ENCODE results near the gene AP1M2.
"Not testable (repeated sequence)": the region's sequence is repeated elsewhere in the genome, so short reads cannot be mapped to it uniquely, and the experiment has no call there.

The AP1M2 gene

GRCh38 chr19:10535613-10536012 is 51.5 kb downstream of the AP1M2 start:
- no peak for DNase-seq

DNA sequence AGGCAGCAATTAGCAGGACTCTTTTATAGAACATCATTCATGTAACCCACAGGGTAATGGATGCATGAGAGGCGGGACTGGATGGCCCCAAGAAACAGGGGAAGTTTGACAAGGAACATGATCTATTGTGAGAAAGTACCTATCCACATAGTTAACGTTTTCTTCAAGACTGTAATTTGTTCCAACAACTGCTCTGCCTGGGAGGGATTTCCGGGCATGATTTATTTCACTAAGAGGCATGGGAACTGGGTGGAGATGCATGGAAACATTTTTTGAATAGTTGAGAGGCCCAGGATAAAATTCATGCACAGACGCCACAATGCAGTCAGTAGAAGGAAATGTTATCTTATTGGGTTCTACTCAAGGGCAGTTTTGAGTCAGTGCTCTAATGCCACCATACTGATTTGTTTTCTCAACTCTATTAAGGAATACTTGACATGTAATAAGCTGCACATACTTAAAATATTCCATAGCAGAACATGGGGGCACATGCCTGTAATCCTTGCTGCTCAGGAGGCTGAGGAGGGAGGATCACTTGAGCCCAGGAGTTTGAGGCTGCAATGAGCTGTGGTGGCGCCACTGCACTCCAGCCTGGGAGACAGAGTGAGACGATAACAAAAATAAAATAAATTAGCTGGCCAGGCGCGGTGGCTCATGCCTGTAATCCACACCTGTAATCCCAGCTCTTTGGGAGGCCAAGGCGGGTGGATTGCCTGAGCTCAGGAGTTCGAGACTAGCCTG is 53.3 kb downstream of the AP1M2 start:
- no peak for DNase-seq

- no peak for DNase-seq
Measured at GRCh38 chr19:10532457-10532856, 54.7 kb downstream of the AP1M2 start.

- not testable (repeated sequence) for DNase-seq
Measured at GRCh38 chr19:10526887-10527286, 60.2 kb downstream of the AP1M2 start.

DNA sequence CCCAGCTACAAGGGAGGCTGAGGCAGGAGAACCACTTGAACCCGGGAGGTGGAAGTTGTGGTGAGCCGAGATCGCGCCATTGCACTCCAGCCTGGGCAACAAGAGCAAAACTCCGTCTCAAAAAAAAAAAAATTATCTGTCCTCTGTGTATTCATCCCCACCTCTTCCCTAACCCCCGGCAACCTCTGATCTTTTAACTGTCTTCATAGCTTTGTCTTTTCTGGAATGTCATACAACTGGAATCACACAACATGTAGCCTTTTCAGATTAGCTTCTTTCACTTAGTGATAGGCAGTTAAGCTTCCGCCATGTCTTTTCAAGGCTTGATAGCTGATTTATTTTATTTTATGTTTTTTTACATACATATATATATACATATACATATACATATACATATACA is 61.5 kb downstream of the AP1M2 start:
- DNase-seq: no peak

GRCh38 chr19:10523135-10523636 is 63.9 kb downstream of the AP1M2 start:
- no peak for DNase-seq
